ENCODE results near the gene EMSY. TPM values are rescaled to one million over a fixed set of nuclear protein-coding genes. Genes with fewer than 3 reads are reported as not detected.

The EMSY gene
- total RNA-seq, 1 experiment from 2014 or later, result 9.0 TPM

DNA sequence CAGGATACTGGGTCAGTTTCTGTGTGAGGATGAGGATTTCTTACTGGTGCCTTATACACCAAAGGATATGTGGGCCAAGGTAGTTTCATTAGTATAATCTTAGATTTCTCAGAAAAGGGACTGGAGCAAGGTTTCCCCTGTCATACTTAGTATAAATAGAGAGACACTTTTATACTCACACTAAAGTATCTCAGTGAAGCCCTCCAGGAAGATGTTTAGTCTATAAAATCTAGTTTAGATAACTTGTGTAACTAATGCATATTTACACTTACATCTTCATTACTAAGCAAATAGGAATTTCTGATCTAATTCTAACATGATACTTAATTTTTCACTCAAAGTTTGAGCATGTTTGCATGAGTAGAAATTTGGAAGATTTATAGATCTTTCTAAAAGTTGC is 11.1 kb downstream of the EMSY start:
- DNase-seq (ENCODE audit: extremely low read depth, low read depth), result no peak

GRCh38 chr11:76456571-76456970 is 11.8 kb downstream of the EMSY start:
- no peak for DNase-seq (ENCODE audit: extremely low read depth, low read depth)

DNA sequence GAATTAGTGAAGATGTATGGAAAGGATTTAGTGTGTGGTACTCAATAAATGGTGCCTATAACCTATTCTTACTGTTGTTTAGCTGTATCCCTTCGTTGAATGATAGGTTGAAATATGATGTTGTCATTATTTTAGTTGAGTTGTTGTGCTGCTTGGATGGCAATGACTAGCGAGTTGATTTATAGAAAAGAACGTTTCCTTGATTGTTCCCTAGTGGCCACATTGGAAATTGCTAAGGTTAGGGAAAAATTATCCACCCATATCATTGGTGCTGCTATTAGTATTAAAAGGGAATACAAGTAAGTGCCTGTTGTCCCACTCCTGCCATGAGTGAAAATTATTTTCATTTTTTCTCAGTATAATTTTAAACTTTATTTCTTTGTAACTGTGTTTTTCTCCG is 14.5 kb downstream of the EMSY start:
- DNase-seq (ENCODE audit: extremely low read depth, low read depth), result no peak

GRCh38 chr11:76459846-76460245 is 15.0 kb downstream of the EMSY start:
- DNase-seq (ENCODE audit: extremely low read depth, low read depth), result no peak

DNA sequence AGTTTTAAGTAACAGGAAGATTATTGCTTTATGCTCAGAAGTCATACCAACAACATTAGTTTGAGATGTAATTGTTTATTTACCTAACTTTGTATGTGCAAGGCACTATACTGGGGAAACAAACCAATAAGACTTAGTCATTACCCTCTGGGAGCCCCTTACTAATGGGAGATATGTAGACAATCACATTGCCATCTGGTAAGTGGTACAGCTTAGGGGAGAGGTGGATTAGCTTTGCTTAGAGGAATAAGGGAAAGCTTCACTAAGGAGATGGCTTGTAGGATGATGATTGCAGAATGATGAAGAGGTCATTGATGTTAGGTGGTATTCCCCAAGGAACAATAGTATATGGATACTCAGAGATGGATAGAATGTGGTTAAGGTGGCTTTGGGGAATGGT is 17.5 kb downstream of the EMSY start:
- no peak for DNase-seq (ENCODE audit: extremely low read depth, low read depth)

DNA sequence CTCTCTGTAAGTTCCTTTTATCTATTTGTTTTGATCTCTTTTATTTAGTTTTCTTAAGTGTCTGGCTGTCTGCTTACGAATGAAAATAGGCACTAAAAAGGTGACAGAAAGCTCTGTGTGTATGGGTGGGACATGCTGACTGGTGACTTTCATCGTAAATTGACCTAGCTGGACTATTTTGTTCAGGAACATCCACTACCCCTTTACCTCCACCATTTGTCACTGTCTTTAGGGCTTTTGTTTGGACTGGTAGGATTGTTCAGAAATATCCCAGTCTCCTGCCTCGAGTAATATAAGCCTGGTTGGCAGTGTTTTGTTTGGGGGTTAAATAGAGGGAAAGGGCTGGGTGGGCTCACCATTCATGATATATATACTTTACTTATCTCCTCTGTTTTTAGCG is 20.9 kb downstream of the EMSY start:
- no peak for DNase-seq (ENCODE audit: extremely low read depth, low read depth)

- DNase-seq (ENCODE audit: extremely low read depth, low read depth), result no peak
Measured at GRCh38 chr11:76466666-76467065, 21.8 kb downstream of the EMSY start.

DNA sequence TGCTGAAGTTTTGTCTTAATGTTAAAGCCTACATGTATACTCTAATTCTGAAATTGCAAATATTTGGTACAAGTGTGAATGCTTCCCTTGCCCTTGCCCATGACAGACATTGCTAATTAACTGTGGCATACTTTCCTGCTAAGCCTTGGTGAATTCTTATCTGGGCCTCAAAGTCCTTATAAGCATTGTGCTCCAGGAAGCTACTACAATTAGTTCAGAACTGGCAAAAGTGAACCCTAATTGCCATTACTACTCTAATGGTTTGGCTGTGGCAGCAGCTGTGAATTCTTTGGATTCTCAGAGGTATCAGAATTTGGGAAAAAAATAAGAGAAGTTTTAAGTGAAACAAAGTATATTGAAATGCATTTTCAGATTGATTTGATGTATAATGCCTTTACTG is 24.3 kb downstream of the EMSY start:
- DNase-seq (ENCODE audit: extremely low read depth, low read depth), result no peak

- no peak for DNase-seq (ENCODE audit: extremely low read depth, low read depth)
Measured at GRCh38 chr11:76471382-76471781, 26.6 kb downstream of the EMSY start.

DNA sequence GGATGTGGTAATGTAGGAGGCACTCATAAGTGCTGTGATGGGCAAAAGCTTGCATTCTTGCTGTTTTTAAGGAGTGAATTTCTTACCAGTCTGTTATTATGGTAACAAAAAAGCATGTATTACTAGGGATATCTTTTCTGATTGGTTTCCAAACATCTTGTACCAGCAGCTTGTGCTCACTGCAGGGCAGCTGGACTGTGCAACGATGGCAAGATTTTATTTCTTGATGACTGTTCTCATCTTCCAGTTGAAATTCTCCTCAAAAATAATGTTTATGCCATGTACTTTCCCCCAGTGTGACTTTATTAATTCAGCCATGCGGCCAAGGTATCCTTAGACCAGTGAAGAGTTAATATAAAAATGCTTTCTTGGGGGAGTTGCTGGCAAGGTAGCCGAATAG is 35.4 kb downstream of the EMSY start:
- no peak for DNase-seq (ENCODE audit: extremely low read depth, low read depth)

DNA sequence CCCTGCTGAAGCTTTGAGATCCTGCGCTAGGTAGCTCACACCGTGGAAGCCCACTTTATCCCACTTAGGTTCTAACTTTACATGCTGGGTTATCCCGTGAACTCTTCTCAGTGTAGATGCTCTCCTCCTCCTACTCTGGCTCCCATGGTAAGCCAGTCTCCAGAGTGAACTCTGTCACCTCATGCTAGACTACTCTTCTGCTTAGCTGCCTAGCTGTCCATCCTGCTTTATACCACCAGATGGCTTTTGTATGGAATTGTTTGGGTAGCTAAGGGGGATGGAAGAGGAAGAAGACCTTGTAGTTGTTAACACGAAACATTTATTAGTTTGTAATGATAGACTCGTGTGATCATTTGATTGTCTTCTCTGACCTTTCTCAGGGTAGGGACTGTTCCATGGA is 46.8 kb downstream of the EMSY start:
- DNase-seq (ENCODE audit: extremely low read depth, low read depth), result no peak

GRCh38 chr11:76493040-76493439 is 48.2 kb downstream of the EMSY start:
- no peak for DNase-seq (ENCODE audit: extremely low read depth, low read depth)

DNA sequence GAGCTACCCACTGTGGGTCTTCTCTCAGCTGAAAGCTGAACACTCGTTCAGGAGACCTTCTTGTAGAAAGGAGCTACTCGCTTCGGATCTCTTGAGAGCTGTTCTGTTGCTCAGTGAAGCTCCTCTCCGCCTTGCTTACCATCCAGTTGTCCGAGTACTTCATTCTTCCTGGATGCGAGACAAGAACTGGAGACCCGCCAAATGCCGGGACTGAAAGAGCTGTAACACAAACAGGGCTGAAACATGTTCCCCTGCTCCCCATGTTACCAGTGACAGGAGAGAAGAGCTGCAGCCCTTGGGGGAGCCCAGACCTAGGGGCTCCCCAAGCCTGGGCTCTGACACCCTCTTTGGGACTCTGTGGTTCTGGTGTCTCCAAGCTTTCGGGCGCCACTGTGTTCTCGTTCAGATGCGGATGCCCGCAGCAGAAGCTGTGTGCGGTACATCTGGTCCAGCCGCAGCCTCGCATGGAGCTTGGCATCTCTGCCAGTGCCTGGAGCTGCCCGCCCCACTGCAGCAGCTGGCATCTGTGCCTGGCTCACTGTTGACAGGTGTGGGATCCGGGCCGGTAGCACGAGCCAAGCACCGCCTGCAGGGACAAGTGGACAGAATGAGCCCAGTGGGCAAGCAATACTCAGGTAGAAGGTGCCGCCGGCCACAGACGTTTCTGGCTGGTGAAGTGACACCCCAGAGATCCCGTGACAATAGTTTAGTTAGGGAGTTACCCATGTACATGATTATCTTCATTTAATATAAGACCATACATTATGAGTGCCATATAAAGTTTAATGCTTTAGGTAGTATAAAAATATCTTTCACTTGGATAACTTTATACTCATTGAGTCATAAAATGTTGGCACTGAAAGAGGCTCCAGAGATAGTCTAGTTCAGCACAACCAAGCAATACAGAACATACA is 49.1 kb downstream of the EMSY start:
- DNase-seq (ENCODE audit: extremely low read depth, low read depth), result no peak

DNA sequence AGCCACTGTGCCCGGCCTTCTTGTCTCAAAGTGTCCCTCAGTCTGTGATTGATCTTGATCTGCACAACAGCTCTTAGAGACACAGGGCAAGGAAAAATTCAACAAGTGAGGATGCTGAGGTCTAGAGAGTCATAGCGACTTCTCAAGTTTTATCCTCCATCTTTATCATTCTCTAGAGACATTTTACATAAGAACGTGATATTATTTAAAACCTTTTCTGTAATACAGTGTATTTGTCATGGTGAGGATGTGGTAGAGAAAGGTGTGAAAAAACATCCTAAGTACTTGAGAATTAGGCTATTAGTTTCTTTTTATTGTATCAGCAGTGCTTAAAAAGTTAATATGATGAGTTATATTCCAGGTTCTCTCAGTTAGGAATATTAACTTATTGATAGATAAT is 50.2 kb downstream of the EMSY start:
- DNase-seq (ENCODE audit: extremely low read depth, low read depth), result no peak

DNA sequence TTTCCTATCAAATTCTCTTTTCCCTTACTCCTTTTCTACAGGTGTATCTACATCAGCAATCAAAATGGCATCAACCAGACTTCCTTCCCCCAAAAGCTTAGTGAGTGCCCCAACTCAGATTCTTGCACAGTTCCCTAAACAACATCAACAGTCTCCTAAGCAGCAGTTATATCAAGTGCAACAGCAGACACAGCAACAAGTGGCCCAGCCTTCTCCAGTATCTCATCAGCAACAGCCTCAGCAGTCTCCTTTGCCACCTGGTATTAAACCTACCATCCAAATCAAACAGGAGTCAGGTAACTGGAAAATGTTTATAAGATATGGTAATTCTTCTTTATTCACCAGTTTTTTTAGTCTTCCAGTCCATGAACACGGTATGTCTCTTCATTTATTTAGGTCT is 51.4 kb downstream of the EMSY start:
- DNase-seq (ENCODE audit: extremely low read depth, low read depth), result no peak

DNA sequence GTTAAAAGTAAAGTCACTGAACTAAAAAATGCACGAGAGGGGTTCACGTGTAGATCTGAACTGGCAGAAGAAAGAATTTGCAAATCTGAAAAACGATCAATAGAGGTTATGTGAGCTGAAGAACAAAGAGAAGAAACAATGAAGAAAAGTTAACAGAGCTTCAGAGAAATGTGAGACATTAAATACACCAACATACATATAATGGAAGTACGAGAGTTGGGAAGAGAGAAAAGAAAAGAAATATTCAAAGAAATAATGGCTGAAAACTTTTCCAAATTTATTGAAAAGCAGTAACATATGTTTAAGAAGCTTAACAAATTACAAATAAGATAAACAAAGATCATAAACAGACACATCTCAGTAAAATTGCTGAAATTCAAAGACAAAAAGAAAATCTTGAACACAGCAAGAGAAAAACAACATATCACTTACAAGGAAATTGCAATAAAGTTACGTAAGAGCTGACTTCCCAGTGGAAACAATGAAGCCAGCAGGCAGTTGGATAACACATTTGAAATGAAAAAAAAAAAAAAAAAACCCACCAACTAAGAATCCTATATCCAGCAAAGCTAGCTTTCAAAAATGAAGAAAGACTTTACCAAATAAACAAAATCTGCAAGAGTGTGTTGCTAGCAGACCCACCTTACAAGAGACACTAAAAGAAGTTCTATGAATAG is 56.8 kb downstream of the EMSY start:
- no peak for DNase-seq (ENCODE audit: extremely low read depth, low read depth)

DNA sequence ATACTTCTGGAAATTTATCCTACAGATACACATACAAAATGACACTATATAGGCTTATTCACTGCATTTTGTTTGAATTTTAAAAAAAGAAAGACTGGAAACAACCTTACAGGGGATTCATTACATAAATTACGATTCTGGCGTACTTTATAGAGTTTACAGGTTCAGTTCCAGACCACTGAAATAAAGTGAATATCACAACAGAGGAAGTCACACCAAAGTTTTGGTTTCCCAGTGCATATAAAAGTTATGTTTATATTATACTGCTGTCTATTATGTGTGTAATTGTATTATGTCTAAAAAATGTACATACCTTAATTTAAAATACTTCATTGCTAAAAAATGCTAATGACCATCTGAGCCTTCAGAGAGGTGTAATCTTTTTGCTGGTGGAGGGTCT is 62.0 kb downstream of the EMSY start:
- no peak for DNase-seq (ENCODE audit: extremely low read depth, low read depth)

DNA sequence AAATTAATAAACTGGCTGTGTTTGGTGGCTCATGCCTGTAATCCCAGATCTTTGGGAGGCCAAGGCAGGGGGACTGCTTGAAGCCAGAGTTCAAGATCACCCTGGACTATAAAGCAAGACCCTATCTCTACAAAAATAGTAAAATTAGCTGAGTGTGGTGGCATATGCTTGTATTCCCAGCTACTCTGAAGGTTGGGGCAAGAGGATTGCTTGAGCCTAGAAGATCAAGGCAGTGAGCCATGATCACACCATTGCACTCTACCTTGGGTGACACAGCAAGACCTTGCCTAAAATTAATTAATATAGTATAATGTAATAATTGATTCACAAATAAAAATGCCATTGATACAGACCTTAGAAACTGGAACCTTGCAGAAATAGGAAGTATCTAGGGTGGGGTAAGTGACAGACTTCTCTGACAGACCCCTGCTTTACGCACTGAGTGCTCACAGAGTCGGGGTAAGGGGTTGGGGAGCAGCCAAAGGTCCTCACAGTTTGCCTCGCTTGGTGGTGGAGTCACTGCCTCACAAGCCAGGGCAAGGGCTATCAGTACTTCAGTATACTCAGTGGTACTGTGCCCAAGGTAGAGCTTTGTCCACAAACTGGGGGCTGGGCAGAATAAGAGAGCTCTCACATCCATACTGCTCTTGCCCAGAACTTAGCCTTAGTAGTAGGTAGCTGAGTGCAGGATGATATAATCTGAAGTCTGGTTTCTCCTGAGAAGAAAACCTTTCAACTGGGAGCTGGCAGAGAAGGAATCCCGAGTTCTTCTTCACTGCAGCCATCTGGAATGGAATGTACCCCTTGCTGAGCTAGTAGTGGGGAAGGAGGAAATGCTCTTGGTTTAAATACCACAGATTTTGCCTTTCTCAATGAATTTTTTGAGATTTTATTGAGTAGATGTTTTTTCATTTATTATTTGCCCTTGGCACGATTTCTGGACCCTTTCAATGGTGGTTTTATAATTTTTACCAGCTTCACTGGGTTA is 65.5 kb downstream of the EMSY start:
- no peak for DNase-seq (ENCODE audit: extremely low read depth, low read depth)

DNA sequence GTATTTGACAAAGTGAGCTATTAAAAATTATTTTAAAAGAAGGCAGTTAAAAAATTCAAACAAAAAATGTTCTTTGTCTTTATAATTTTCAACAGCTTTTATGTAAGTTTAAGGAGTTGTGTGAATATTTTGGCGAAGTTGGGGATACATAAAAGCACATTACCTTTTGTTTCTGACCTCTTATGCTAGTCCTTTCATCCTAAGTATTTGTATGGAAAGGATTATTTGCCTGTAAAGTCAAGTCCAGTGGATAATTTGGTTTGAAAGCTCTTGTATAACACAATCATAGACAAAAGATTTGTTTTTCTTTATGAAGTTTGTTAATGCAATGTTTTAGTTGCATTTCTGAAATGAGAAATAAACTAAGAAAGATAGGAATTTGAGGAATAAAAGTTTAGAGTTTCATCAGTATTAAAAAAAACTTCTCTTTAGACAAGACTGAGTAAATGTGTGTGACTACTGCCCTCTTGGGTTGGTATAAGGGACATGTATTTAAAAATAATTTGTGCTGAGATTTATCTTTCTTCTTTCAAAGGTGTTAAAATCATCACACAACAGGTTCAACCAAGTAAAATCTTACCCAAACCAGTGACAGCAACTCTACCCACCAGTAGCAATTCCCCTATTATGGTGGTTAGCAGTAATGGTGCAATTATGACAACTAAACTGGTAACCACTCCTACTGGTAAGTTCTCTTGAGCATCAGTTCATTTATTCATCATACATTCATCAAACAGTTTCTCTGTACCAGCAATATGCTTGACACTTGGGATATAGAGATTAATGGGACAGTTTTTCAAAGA is 68.2 kb downstream of the EMSY start:
- peak; percentile 7 for DNase-seq (ENCODE audit: extremely low read depth, low read depth)

- DNase-seq (ENCODE audit: extremely low read depth, low read depth), result no peak
Measured at GRCh38 chr11:76513654-76514034, 68.8 kb downstream of the EMSY start.
